GM23338 (cell line): ENCODE data around the gene VEPH1. TPM values are rescaled to one million over a fixed set of nuclear protein-coding genes. Genes with fewer than 3 reads are reported as not detected.

ENCODE experiments used
- ATAC-seq: fragments of 200-7000 bp; cut with Tn5 transposase; 3 replicates; pipeline ENCODE4 v1.9.1; 2020
- DNase-seq: peaks from one replicate; pipeline ENCODE4 v3.0.0-alpha.2; 2015; ENCODE audit warnings: low spot score
- H2AFZ ChIP-seq: fragments of 200-600 bp; sonication (generic); 2 replicates; pipeline ENCODE4 v1.8.0; 2016; ENCODE audit warnings: antibody characterized with exemption, mild to moderate bottlenecking, moderate library complexity
- H3F3A ChIP-seq: fragments of 200-600 bp; sonication (generic); replicated peaks from 2 replicates; pipeline ENCODE4 v1.8.0; 2017; ENCODE audit warnings: antibody characterized with exemption, mixed run types, low read depth
- H3K27ac ChIP-seq: fragments of 200-600 bp; sonication (generic); 2 replicates; pipeline ENCODE4 v1.6.1; 2016; ENCODE audit warnings: low read depth
- H3K27me3 ChIP-seq: fragments of 200-600 bp; sonication (generic); 2 replicates; pipeline ENCODE4 v1.8.0; 2016; ENCODE audit warnings: mild to moderate bottlenecking, mixed run types, moderate library complexity; ENCODE audit not compliant: insufficient read depth
- H3K36me3 ChIP-seq: fragments of 200-600 bp; sonication (generic); 2 replicates; pipeline ENCODE4 v1.8.0; 2016; ENCODE audit warnings: mild to moderate bottlenecking; ENCODE audit not compliant: insufficient read depth
- H3K4me1 ChIP-seq: fragments of 200-600 bp; sonication (generic); 2 replicates; pipeline ENCODE4 v1.8.0; 2016; ENCODE audit warnings: mild to moderate bottlenecking, moderate library complexity; ENCODE audit not compliant: insufficient read depth
- H3K4me2 ChIP-seq: fragments of 200-600 bp; sonication (generic); 2 replicates; pipeline ENCODE4 v1.7.1; 2017; ENCODE audit warnings: mixed run types
- H3K4me3 ChIP-seq: fragments of 200-600 bp; sonication (generic); 2 replicates; pipeline ENCODE4 v1.6.1; 2016; ENCODE audit warnings: mixed run types
- H3K79me2 ChIP-seq: fragments of 200-600 bp; sonication (generic); replicated peaks from 2 replicates; pipeline ENCODE4 v1.8.0; 2017; ENCODE audit warnings: mild to moderate bottlenecking; ENCODE audit not compliant: insufficient read depth
- H3K9me2 ChIP-seq: fragments of 200-600 bp; sonication (generic); 2 replicates; pipeline ENCODE4 v1.8.0; 2017; ENCODE audit not compliant: insufficient read depth
- H4K20me1 ChIP-seq: fragments of 200-600 bp; sonication (generic); replicated peaks from 2 replicates; pipeline ENCODE4 v1.8.0; 2017; ENCODE audit warnings: mild to moderate bottlenecking; ENCODE audit not compliant: insufficient read depth
- H3K27ac Mint-ChIP-seq: 2 replicates; pipeline ENCODE4 v1.8.0; 2020; ENCODE audit warnings: inconsistent platforms, mild to moderate bottlenecking, moderate library complexity, mixed read lengths
- H3K27me3 Mint-ChIP-seq: 3 replicates; pipeline ENCODE4 v1.8.0; 2022; ENCODE audit warnings: low read depth, mild to moderate bottlenecking, moderate library complexity, mixed read lengths, inconsistent platforms; ENCODE audit not compliant: insufficient read depth, poor library complexity
- H3K36me3 Mint-ChIP-seq: 3 replicates; pipeline ENCODE4 v1.8.0; 2021; ENCODE audit warnings: low read depth, mild to moderate bottlenecking, inconsistent platforms, moderate library complexity, mixed read lengths
- H3K4me1 Mint-ChIP-seq: 3 replicates; pipeline ENCODE4 v1.8.0; 2020; ENCODE audit warnings: mild to moderate bottlenecking, inconsistent platforms, mixed read lengths
- H3K4me3 Mint-ChIP-seq: 3 replicates; pipeline ENCODE4 v1.8.0; 2021; ENCODE audit warnings: moderate library complexity, mild to moderate bottlenecking, inconsistent platforms, mixed read lengths
- H3K9me3 Mint-ChIP-seq: 3 replicates; pipeline ENCODE4 v1.8.0; 2020; ENCODE audit warnings: moderate library complexity, mild to moderate bottlenecking, inconsistent platforms, mixed read lengths
- CREB1 ChIP-seq: fragments of 250-450 bp; sonication (Bioruptor Pico); IDR thresholded peaks from 2 replicates; pipeline ENCODE4 v1.5.0; 2020; ENCODE audit warnings: low read depth, mild to moderate bottlenecking, moderate library complexity
- ETS1 ChIP-seq: IDR thresholded peaks from 2 replicates; pipeline ENCODE4 v1.6.1; 2016; ENCODE audit warnings: antibody characterized with exemption
- EZH2phosphoT487 ChIP-seq: fragments of 200-600 bp; sonication (generic); IDR thresholded peaks from one replicate; pipeline ENCODE4 v1.8.1; 2018; ENCODE audit warnings: antibody characterized with exemption; ENCODE audit not compliant: unreplicated experiment
- JUNB ChIP-seq: IDR thresholded peaks from one replicate; pipeline ENCODE4 v1.6.1; 2016; ENCODE audit warnings: antibody characterized with exemption; ENCODE audit not compliant: unreplicated experiment
- NANOG ChIP-seq: IDR thresholded peaks from 2 replicates; pipeline ENCODE4 v1.6.1; 2016; ENCODE audit warnings: antibody characterized with exemption, borderline replicate concordance
- ZNF331 ChIP-seq: fragments of 250-450 bp; sonication (Bioruptor Pico); IDR thresholded peaks from 2 replicates; pipeline ENCODE4 v1.5.0; 2020; ENCODE audit warnings: low read depth, mild to moderate bottlenecking, moderate library complexity
- ZNF462 ChIP-seq: fragments of 250-450 bp; sonication (Bioruptor Pico); IDR thresholded peaks from 2 replicates; pipeline ENCODE4 v1.5.0; 2020; ENCODE audit warnings: mild to moderate bottlenecking, moderate library complexity
- polyA plus RNA-seq: library from polyadenylated mRNA; unstranded; fragments of >200 nt; fragmentation: Nextera tagmentation; extraction: Ambion mirVana; gene quantifications from 2 replicates; pipeline ENCODE4 v1.2.1, GENCODE V29; 2016
- total RNA-seq: library from RNA; depleted of rRNA; stranded (reverse); fragments of >200 nt; shearing (Covaris generic); gene quantifications from 2 replicates; pipeline ENCODE4 v1.2.3, GENCODE V29; 2014

Gene VEPH1
- total and polyA plus RNA-seq, 2 experiments from 2014 or later, result 15.4 to 33.8 TPM

GRCh38 chr3:157319672-157320071, 183.5 kb downstream of the VEPH1 start (continued):
- TF ChIP-seq ZNF462 (CRISPR knock-in tag) (no peak), CREB1 (CRISPR knock-in tag) (no peak), EZH2phosphoT487 (no peak), ZNF331 (CRISPR knock-in tag) (no peak), ETS1 (no peak), NANOG (no peak)

- Histone ChIP-seq H4K20me1 (no peaks in the 10 kb centered on the region), H3K4me1 (peaks cover 6% of the 10 kb centered on the region), H3K4me3 (no peak overlapping the region), H3K4me2 (no peak overlapping the region), H3K27ac (no peak overlapping the region), H3K27me3 (no peaks in the 10 kb centered on the region), H3F3A (no peaks in the 10 kb centered on the region), H3K79me2 (no peaks in the 10 kb centered on the region), H2AFZ (no peak overlapping the region), H3K36me3 (no peaks in the 10 kb centered on the region), H3K9me2 (no peaks in the 10 kb centered on the region)
- Mint-ChIP-seq H3K9me3 (no peaks in the 10 kb centered on the region), H3K27ac (no peak overlapping the region), H3K36me3 (no peaks in the 10 kb centered on the region), H3K4me1 (peaks cover 9% of the 10 kb centered on the region), H3K27me3 (no peaks in the 10 kb centered on the region), H3K4me3 (no peak overlapping the region)
- DNase-seq (no peak), ATAC-seq (no peak)
- no peak for TF ChIP-seq EZH2phosphoT487
- no peak for TF ChIP-seq NANOG
- TF ChIP-seq JUNB, result no peak
- TF ChIP-seq ZNF462 (CRISPR knock-in tag), result no peak
- no peak for TF ChIP-seq ZNF331 (CRISPR knock-in tag)
- TF ChIP-seq CREB1 (CRISPR knock-in tag), result no peak
Observed at GRCh38 chr3:157318639-157319288, 184.5 kb downstream of the VEPH1 start.
